Measurements from ENCODE around the gene NTN1. TPM values are rescaled to one million over a fixed set of nuclear protein-coding genes. Genes with fewer than 3 reads are reported as not detected.

NTN1 gene
- total and polyA plus RNA-seq, 7 donors, result 0.38 to 2.1 (median 0.85) TPM

DNA sequence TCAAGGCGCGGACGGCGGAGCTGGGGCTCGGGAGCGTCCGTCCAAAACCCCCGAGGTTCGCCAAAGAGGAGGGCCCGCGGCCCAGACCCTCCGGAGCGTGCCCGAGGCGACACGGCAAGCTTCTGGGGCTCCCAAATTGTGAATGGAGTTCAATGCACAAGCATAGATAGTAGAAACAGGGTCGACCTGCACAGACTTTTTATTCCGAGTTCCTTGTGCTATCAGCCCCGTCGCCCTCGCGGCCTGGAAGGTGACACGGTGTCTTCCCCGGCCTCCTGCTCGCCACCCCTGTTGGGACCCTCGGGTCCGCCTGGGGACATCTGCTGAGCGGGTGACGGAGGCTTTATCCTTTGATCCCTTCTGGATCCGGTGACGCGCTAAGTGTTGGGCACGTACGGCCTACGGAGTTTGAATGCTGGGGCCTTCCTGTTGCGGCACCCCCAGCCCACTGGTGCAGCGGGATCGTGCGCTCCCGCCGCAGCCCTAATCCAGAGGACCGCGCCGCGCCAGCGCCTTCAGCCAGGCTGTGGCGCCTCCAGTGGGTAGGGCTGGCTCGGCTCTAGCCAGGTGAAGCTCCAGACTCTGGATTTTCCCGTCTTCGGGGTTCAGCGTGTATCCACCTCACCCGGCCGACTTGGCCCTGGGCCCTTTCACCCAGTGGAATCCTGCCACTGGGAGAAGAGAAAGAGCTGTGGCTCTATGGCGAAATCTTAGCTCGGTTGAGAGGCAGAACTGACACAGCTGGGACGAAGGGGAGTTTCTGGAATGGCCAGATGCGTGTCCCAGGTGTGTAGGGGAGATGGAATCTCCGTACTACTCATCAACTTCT lies 17.0 kb upstream of the NTN1 start:
- intact Hi-C loops (cut with DNase I), result loop anchor here in 1 of 2 donors (10.0 kb wide), 1 partner anchor 270 kb away; no protein-coding TSS in a partner anchor
- no peaks in the 10 kb centered on the region for H3K36me3 ChIP-seq (ENCODE audit: insufficient read depth in 1 of 2, low read depth in 1 of 2)
- H3K4me1 ChIP-seq, result no peaks in the 10 kb centered on the region
- no peaks in the 10 kb centered on the region for H3K9me3 ChIP-seq
- TF ChIP-seq, protein P1, sequence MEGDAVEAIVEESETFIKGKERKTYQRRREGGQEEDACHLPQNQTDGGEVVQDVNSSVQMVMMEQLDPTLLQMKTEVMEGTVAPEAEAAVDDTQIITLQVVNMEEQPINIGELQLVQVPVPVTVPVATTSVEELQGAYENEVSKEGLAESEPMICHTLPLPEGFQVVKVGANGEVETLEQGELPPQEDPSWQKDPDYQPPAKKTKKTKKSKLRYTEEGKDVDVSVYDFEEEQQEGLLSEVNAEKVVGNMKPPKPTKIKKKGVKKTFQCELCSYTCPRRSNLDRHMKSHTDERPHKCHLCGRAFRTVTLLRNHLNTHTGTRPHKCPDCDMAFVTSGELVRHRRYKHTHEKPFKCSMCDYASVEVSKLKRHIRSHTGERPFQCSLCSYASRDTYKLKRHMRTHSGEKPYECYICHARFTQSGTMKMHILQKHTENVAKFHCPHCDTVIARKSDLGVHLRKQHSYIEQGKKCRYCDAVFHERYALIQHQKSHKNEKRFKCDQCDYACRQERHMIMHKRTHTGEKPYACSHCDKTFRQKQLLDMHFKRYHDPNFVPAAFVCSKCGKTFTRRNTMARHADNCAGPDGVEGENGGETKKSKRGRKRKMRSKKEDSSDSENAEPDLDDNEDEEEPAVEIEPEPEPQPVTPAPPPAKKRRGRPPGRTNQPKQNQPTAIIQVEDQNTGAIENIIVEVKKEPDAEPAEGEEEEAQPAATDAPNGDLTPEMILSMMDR (IDR thresholded peaks at IDR 0.05), result no peak
- WGBS, 3 donors, result 47 to 51% (median 48%) methylated on average over 58 of the region's 58 CpGs
- no peak overlapping the region for H3K27ac ChIP-seq
- peaks cover 0 to 78% (median 21%) of the 10 kb centered on the region in 3 donors for H3K27me3 ChIP-seq (ENCODE audit: insufficient read depth in 3 of 3, low read length in 2 of 3)
- ATAC-seq, result no peak
- H3K4me3 ChIP-seq, result peak overlapping the region; percentile 56
- DNase-seq, result no peak

DNA sequence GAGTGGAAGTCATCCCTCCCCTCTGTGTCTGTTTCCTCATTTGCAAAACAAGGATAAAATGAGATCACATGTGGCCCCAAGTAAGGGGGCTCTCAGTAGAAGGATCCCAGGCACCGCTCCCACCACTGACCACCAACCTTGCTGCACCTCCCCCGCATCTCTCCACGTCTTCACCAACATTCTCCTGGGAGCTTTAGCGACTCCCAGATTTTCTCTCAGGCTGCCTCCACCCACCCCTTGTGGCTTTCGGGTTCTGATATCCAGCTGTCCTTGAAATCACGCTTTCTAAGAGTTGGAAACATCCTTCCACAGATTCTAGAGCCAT lies 16.4 kb upstream of the NTN1 start:
- Histone ChIP-seq H3K9me3 (no peaks in the 10 kb centered on the region), H3K4me1 (no peaks in the 10 kb centered on the region), H3K27ac (no peak overlapping the region), H3K4me3 (no peak overlapping the region), H3K27me3 (ENCODE audit: insufficient read depth in 3 of 3, low read length in 2 of 3) (peaks cover 0 to 76% (median 21%) of the 10 kb centered on the region in 3 donors), H3K36me3 (ENCODE audit: insufficient read depth in 1 of 2, low read depth in 1 of 2) (no peaks in the 10 kb centered on the region)
- DNase-seq (no peak), ATAC-seq (no peak)
- WGBS, 3 donors, result 79 to 85% (median 84%) methylated on average over 6 of the region's 6 CpGs
- intact Hi-C loops (cut with DNase I), result loop anchor here in 1 of 2 donors (10.0 kb wide), 1 partner anchor 270 kb away; no protein-coding TSS in a partner anchor
- TF ChIP-seq, protein P1 (IDR thresholded peaks at IDR 0.05), result no peak

DNA sequence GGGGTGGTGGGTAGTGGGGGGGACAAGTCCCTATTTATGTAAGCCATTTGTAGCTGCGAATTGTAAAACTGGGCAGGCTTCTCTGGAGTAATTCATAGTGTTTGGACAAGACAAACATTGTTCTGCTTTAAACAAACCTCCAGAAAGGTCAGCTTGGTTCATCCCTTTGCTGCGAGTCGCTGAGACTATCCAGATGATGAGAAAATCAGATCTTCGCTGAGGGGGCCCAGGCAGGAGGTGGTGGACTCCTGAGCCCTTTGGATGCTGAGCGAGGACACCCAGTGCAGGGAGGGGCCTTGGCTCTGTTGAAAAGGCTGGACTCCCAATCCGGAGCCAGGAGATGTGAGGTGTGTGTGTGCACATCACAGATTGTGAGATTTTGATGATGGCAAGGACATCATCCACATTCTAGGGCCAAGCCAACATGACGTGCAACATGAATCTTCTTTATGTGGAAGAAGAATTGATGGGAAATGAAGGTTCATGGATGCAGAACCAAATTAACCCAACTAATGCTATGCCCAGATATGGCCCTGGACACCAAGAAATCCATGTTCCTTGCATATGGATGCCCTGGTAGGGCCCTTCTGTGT lies 15.0 kb upstream of the NTN1 start:
- intact Hi-C loops (cut with DNase I), result loop anchor here in 1 of 2 donors (10.0 kb wide), 1 partner anchor 269 kb away; no protein-coding TSS in a partner anchor
- no peak overlapping the region for H3K27ac ChIP-seq
- H3K27me3 ChIP-seq (ENCODE audit: insufficient read depth in 3 of 3, low read length in 2 of 3), result peaks cover 0 to 65% (median 19%) of the 10 kb centered on the region in 3 donors
- DNase-seq (no peak), ATAC-seq (no peak)
- H3K4me3 ChIP-seq, result no peak overlapping the region
- WGBS, 3 donors, result 84 to 88% (median 88%) methylated on average over 7 of the region's 7 CpGs
- H3K36me3 ChIP-seq (ENCODE audit: insufficient read depth in 1 of 2, low read depth in 1 of 2), result no peaks in the 10 kb centered on the region
- H3K4me1 ChIP-seq, result no peaks in the 10 kb centered on the region
- H3K9me3 ChIP-seq, result no peaks in the 10 kb centered on the region
- TF ChIP-seq, protein P1 (IDR thresholded peaks at IDR 0.05), result no peak

DNA sequence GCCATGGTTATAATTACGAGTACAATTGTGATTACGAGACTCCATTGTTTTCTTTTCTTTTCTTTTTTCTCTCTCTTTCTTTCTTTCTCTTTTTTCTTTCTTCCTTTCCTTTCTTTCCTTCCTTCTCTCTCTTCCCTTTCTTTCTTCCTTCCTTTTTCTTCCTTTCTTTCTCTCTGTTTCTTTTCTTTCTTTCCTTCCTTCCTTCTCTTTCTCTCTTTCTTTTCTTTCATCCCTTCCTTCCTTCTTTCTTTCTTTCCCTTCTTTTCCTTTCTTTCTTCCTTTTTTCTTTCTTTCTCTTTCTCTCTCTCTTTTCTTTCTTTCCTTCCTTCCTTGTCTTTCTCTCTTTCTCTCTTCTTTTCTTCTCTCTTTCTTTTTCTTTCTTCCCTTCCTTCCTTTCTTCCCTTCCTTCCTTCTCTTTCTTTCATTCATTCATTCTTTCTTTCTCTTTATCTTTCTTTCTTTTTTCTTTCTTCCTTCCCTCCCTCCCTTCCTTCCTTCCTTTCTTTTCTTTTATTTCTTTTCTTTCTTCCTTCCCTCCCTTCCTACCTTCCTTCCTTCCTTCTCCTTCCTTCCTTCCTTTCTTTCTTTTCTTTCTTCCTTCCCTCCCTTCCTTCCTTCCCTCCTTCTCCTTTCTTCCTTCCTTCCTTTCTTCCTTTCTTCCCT lies 14.1 kb upstream of the NTN1 start:
- TF ChIP-seq, protein P1 (IDR thresholded peaks at IDR 0.05), result no peak
- ATAC-seq, result no peak
- DNase-seq, result no peak
- no peak overlapping the region for H3K4me3 ChIP-seq
- no peaks in the 10 kb centered on the region for H3K4me1 ChIP-seq
- intact Hi-C loops (cut with DNase I), result loop anchor here in 1 of 2 donors (10.0 kb wide), 1 partner anchor 268 kb away; no protein-coding TSS in a partner anchor
- 95 to 99% (median 97%) methylated on average over 2 of the region's 2 CpGs for WGBS, 3 donors
- H3K36me3 ChIP-seq (ENCODE audit: insufficient read depth in 1 of 2, low read depth in 1 of 2), result no peaks in the 10 kb centered on the region
- no peaks in the 10 kb centered on the region for H3K9me3 ChIP-seq
- H3K27ac ChIP-seq, result no peak overlapping the region
- H3K27me3 ChIP-seq (ENCODE audit: insufficient read depth in 3 of 3, low read length in 2 of 3), result peaks cover 0 to 58% (median 19%) of the 10 kb centered on the region in 3 donors
